Spinal cord (tissue), 10 donors: Measurements from ENCODE around the gene CHM. TPM values are rescaled to one million over a fixed set of nuclear protein-coding genes. Genes with fewer than 3 reads are reported as not detected.

Experiments
- DNase-seq, 6 donors: peaks; one replicate each; pipeline versions ENCODE4 v3.0.0 to v3.0.0-alpha.2; 2013 to 2015; ENCODE audit warnings: low spot score in 6 of 6, low read depth in 4 of 6
- H3K27ac ChIP-seq: one replicate; pipeline ENCODE4 v1.5.1; 2013; ENCODE audit warnings: low read depth, low read length, control low read depth
- H3K27me3 ChIP-seq: one replicate; pipeline ENCODE4 v1.6.1; 2013; ENCODE audit warnings: low read length; ENCODE audit not compliant: control insufficient read depth, insufficient read depth
- H3K36me3 ChIP-seq: one replicate; pipeline ENCODE4 v1.6.1; 2013; ENCODE audit warnings: low read length; ENCODE audit not compliant: control insufficient read depth, insufficient read depth
- H3K4me1 ChIP-seq: one replicate; pipeline ENCODE4 v1.6.1; 2013; ENCODE audit warnings: low read length; ENCODE audit not compliant: control insufficient read depth, insufficient read depth
- H3K4me3 ChIP-seq: one replicate; pipeline ENCODE4 v1.5.1; 2013; ENCODE audit warnings: low read depth, low read length, control low read depth
- H3K9me3 ChIP-seq: one replicate; pipeline ENCODE4 v1.6.1; 2013; ENCODE audit warnings: low read length; ENCODE audit not compliant: control insufficient read depth, insufficient read depth
- WGBS: methylation state at CpG from one replicate; pipeline ENCODE4 v1.1.5; 2013; ENCODE audit warnings: missing lambda C conversion rate; ENCODE audit not compliant: insufficient coverage; 5-methylcytosine and 5-hydroxymethylcytosine counted together
- long read RNA-seq, 4 donors: transcript quantifications; one replicate each; lab custom pipeline, GENCODE V29; 2026
- polyA plus RNA-seq, 2 donors: library from polyadenylated mRNA; unstranded; fragments of 120-200 nt; gene quantifications; one replicate each; pipeline ENCODE4 v1.2.1, GENCODE V29; 2013; ENCODE audit not compliant: insufficient read length in 2 of 2
- total RNA-seq, 2 donors: library from RNA; depleted of rRNA in 1 of 2; stranded (reverse); fragments of 120-200 nt in 1 of 2; fragments of >200 nt in 1 of 2; gene quantifications; one replicate each; pipeline versions ENCODE4 v1.2.3 to v1.2.4, GENCODE V29; 2013 to 2014
- donor health status: healthy.

The CHM gene, protein sequence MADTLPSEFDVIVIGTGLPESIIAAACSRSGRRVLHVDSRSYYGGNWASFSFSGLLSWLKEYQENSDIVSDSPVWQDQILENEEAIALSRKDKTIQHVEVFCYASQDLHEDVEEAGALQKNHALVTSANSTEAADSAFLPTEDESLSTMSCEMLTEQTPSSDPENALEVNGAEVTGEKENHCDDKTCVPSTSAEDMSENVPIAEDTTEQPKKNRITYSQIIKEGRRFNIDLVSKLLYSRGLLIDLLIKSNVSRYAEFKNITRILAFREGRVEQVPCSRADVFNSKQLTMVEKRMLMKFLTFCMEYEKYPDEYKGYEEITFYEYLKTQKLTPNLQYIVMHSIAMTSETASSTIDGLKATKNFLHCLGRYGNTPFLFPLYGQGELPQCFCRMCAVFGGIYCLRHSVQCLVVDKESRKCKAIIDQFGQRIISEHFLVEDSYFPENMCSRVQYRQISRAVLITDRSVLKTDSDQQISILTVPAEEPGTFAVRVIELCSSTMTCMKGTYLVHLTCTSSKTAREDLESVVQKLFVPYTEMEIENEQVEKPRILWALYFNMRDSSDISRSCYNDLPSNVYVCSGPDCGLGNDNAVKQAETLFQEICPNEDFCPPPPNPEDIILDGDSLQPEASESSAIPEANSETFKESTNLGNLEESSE
- 10 to 100 TPM; 22.9 to 38.4 TPM for total RNA-seq
- polyA plus RNA-seq: 10 to 100 TPM; 20.2 to 22.8 TPM
- long read RNA-seq, donor 1, partial matches to known transcripts: 0 of 1 reads
- long read RNA-seq, donor 1, other reads (novel, unspliced or antisense): 0 of 1 reads
- long read RNA-seq, donor 2, full-length matches to known transcripts: 1 of 1 reads
- long read RNA-seq, donor 2, partial matches to known transcripts: 0 of 1 reads
- long read RNA-seq, donor 2, other reads (novel, unspliced or antisense): 0 of 1 reads
- long read RNA-seq, donor 3, full-length matches to known transcripts: 1 of 1 reads
- long read RNA-seq, donor 3, partial matches to known transcripts: 0 of 1 reads
- long read RNA-seq, donor 3, other reads (novel, unspliced or antisense): 0 of 1 reads
- long read RNA-seq, donor 4, full-length matches to known transcripts: 1 of 1 reads
- long read RNA-seq, donor 4, partial matches to known transcripts: 0 of 1 reads
- long read RNA-seq, donor 4, other reads (novel, unspliced or antisense): 0 of 1 reads

DNA sequence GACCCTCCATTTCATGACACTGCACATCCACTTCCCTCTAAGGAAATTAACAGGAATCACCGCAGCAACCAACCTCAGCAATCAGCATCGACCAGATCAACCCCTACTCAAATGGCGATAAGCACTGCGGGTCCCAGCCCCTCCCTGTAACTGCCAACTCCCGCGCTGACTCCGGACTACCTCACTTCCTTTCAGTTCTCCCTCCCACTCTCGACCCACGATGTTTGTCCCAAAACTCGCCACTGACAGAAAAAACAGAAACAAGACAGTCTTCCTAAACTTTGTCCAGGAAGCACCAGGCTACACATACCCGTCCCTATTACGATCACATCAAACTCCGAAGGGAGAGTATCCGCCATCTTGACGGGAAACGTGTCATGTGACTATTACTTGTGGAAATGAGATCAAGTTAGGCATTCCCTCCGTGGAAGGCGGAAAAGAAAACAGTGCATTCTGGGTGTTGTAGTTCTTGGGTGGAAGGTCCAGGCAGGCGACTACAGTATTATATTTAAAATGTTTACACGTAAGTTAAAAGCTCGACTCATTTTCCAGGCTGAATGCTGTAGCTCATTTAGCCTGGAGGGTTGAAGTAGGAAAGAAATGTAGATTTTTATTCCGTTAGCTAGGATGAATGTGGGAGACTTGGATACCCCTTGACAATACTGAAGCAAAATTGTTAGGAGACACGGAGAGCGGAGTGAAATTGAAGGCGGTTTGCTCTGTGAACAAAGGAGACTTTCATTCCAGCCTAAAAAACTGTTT, at the start of gene CHM:
TSS of gene CHM (minus strand) at position 385 of the 762 bp plus-strand sequence. CDS start at position 359, 26 bp downstream.
- Histone ChIP-seq H3K27me3 (no peaks in the 10 kb centered on the region), H3K27ac (peak within 1 kb of the TSS; percentile 76), H3K4me3 (peak within 1 kb of the TSS; percentile 62), H3K9me3 (no peaks in the 10 kb centered on the region), H3K36me3 (no peaks in the 10 kb centered on the region), H3K4me1 (no peaks in the 10 kb centered on the region)
- whole genome bisulfite sequencing: 11% methylated on average over 18 of the region's 25 CpGs
- peak; percentile 67 to 97 (median 87) for DNase-seq

DNA sequence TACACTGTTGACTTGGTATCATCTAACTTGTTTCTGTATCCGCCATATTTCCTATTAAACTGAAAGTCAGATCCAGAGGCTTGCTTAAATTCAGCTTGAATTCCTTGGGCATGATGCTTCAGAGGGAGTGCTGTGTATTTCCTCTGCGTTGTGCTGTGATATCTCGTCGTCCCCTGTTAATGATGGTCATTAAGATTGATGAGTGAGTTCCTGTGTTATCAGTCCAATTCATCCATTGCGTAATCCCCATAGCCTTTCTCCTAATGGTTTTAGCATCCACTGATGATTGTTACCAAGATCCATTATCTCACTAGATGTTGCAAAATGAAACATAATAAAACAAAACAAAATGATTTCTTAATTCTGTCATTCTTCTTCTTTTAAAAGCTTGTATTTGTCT, 31.3 kb upstream of the CHM start:
- H3K36me3 ChIP-seq: no peaks in the 10 kb centered on the region
- H3K9me3 ChIP-seq: no peaks in the 10 kb centered on the region
- H3K4me3 ChIP-seq: no peak overlapping the region
- H3K4me1 ChIP-seq: no peaks in the 10 kb centered on the region
- WGBS: no CpG with 5 or more reads among the region's 5 CpGs
- no peaks in the 10 kb centered on the region for H3K27me3 ChIP-seq
- no peak for DNase-seq
- H3K27ac ChIP-seq: no peak overlapping the region

DNA sequence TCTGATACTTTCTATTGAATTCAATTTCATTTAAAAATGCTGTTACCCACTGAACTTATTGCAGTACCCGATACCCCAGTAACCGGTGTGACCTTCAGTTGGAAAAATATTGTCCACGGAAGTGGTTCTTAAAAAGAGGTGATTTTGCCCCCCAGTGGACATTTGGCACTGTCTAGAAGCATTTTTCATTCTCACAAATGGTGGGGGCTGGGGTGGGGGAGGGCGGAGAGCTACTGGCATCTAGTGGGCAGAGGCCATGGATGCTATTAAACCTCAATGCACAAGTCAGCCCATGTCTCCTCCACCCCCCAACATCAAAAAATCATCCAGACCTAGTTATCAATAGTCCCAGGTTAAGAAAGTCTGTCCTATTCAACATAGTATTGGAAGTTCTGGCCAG, 19.6 kb upstream of the CHM start:
- H3K36me3 ChIP-seq: no peaks in the 10 kb centered on the region
- H3K4me1 ChIP-seq: no peaks in the 10 kb centered on the region
- H3K27ac ChIP-seq: no peak overlapping the region
- WGBS: no CpG with 5 or more reads among the region's 4 CpGs
- no peaks in the 10 kb centered on the region for H3K27me3 ChIP-seq
- H3K4me3 ChIP-seq: no peak overlapping the region
- H3K9me3 ChIP-seq: no peaks in the 10 kb centered on the region
- DNase-seq: no peak

DNA sequence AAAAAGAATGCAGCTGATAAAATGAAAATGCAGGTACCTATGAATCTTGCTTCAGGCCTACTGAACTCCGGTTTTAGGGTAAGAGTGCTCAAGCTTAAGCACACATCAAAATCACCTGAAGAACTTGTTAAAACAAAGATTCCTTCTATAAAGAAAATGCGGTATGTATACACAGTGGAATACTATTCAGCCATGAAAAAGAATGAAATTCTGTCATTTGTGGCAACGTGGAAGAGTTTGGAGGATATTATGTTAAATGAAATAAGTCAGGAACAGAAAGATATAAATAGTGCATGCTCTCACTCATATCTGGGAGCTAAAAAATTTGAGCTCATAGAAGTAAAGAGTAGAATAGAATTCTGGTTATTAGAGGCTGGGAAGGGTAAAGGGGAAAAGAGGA, 14.0 kb upstream of the CHM start:
- no peak for DNase-seq
- no peaks in the 10 kb centered on the region for H3K27me3 ChIP-seq
- H3K4me3 ChIP-seq: no peak overlapping the region
- no CpG with 5 or more reads among the region's 3 CpGs for WGBS
- H3K9me3 ChIP-seq: no peaks in the 10 kb centered on the region
- H3K4me1 ChIP-seq: no peaks in the 10 kb centered on the region
- H3K27ac ChIP-seq: no peak overlapping the region
- no peaks in the 10 kb centered on the region for H3K36me3 ChIP-seq

DNA sequence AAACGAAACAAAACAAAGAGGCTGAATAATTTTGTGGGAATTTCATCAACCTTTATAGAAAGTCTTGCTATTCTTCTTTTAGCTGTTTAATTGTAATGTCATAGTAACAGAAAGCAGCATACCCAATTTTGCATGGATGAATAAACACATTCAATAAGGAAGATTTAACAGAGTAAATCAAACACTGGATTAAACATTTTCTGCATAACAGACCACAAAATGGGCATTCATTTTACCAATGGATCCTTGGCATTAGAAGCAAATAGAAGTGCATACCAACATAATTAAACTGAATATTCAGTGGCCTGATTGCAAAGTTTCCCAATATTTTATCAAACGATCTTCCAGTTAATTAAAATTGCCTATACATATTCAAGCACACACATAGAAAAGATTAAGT, 4.4 kb upstream of the CHM start:
- no peaks in the 10 kb centered on the region for H3K9me3 ChIP-seq
- H3K4me1 ChIP-seq: no peaks in the 10 kb centered on the region
- no peaks in the 10 kb centered on the region for H3K36me3 ChIP-seq
- WGBS: no CpG with 5 or more reads among the region's 2 CpGs
- H3K4me3 ChIP-seq: no peak overlapping the region
- DNase-seq: no peak
- no peaks in the 10 kb centered on the region for H3K27me3 ChIP-seq
- no peak overlapping the region for H3K27ac ChIP-seq

DNA sequence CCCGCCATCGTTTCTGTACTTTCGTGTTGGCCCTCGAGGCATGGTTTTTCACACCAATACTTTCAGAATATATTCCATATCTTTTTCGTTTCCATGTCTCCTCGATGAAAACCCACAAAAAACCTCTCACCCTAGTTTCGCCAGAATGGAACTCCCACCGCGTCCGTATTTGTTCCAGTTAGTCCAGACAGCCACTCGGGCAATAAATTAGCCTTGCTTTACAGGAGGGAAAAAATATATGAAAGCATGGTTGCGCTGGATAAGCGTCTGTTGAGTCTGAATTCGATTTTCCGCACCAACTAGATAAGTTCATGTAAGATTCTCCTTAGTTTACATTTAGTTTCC, 550 bp upstream of the CHM start:
- Histone ChIP-seq H3K36me3 (no peaks in the 10 kb centered on the region), H3K4me1 (no peaks in the 10 kb centered on the region), H3K27me3 (no peaks in the 10 kb centered on the region), H3K4me3 (peak overlapping the region; percentile 62), H3K9me3 (no peaks in the 10 kb centered on the region), H3K27ac (peak overlapping the region; percentile 76)
- 35% methylated on average over 11 of the region's 15 CpGs for WGBS
- peak in 1 of 6 donors; percentile 2 for DNase-seq

DNA sequence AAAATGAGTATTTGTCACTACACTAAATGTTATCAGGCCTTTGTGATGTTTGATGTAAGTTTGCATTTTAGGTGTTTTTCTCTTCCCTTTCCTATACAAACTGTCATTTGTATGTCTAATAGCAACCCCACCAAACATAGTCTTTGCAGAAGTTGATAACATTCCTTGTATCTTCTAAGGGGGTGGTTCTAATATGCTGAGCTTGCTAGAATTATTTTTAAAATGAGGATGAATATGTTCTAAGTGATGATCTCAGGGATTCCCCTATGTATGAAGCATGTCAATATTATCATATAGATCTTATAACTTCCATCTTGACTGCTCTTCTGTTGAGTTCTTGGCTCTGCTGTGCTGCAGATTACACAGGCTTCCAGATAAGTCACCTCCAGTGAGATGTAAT, 3.1 kb downstream of the CHM start:
- Histone ChIP-seq H3K4me1 (no peaks in the 10 kb centered on the region), H3K9me3 (no peaks in the 10 kb centered on the region), H3K27ac (no peak overlapping the region), H3K4me3 (no peak overlapping the region), H3K36me3 (no peaks in the 10 kb centered on the region), H3K27me3 (no peaks in the 10 kb centered on the region)
- DNase-seq: no peak

DNA sequence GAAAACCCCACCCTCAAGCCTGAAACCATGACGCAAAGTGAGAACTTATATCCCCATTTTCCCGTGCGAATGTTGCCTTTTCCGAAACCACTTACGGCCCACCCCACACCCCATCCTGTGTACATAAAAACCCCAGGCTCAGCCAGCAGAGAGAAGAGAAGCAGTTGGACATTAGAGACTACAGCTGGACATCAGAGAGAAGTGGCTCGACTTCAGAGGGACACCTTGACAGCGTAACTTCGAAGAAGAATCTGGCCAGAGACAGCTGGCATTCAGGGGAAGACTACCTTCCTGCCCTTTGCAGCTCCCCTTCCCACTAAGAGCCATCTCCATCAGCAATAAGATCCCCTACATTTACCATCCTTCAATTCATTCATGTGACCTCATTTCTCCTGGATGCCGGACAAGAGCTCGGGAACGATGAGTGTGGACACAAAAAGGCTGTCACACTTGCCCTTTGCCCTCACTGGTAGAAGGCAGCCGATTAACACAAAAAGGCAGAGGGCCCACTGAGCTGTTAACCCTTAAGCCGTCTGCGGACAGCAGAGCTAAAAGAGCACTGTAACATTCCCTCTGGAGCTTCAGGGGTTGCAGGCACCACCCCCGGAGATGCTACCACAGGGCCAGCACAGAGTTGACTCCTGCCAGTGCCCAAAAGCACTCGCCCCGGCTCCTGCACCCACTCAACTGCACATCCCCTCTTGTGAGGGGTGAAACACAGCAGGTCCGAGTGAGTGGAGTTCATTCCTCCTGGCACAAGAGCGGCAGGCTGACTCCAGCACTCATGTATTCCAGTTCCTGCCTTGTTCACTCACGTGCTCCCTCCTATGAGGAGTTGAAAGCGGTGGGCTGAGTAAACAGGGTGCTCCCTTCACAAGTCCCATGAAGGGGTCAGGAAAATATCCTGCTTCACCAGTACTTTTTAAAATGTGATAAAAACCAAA, 7.5 kb downstream of the CHM start:
- Histone ChIP-seq H3K4me1 (no peaks in the 10 kb centered on the region), H3K36me3 (no peaks in the 10 kb centered on the region), H3K27me3 (no peaks in the 10 kb centered on the region), H3K9me3 (no peaks in the 10 kb centered on the region), H3K27ac (no peak overlapping the region), H3K4me3 (no peak overlapping the region)
- WGBS: 75% methylated on average over 18 of the region's 21 CpGs
- DNase-seq: no peak
